ENCODE data around the gene SHPK.

The SHPK gene

DNA sequence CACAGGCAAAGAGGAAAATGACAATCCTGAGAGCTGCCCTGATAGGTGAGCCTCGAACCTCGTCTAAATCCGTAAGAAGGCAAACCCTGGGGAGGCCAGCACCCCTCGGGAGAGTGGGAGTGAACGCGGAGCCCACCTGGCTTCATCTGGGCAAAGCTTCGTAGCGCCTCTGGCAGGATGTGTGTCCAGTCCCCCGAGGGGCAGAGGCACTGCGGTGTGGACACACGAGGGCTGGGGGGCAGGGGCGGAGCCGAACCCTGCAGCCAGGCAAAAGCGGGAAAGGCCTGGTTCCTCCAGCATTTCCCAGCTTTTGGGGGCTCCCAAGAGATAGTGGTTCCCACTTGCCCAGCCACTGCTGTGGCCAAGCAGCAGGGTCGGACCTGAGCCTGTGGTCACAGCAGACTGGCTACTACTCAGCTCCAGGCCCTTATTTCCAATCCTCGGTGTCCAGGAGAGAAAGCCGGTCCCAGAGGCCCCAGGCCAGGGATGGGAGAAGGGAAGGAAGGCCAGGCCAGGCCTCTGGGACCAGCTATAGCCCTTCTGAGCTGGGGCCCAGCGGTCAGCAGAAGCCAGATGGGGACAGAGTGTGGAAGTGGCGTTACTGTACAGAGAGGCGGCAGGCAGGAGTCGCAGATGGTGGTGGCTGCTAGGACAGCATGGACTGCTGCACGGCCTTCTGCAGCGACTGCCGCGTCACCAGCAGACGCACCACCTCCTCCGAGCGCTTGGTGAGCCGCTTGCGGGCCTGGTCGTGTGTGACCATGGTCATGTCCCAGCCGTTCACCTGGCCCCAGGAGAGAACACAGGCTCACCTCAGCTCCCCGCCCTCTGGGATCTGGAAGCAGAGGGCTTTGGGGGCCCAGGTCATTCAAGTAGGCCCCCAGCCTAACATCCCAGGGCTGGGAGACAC is 27.3 kb upstream of the SHPK start:
- no peak for DNase-seq (ENCODE audit: low read depth in 4 of 4, low spot score in 1 of 4)

DNA sequence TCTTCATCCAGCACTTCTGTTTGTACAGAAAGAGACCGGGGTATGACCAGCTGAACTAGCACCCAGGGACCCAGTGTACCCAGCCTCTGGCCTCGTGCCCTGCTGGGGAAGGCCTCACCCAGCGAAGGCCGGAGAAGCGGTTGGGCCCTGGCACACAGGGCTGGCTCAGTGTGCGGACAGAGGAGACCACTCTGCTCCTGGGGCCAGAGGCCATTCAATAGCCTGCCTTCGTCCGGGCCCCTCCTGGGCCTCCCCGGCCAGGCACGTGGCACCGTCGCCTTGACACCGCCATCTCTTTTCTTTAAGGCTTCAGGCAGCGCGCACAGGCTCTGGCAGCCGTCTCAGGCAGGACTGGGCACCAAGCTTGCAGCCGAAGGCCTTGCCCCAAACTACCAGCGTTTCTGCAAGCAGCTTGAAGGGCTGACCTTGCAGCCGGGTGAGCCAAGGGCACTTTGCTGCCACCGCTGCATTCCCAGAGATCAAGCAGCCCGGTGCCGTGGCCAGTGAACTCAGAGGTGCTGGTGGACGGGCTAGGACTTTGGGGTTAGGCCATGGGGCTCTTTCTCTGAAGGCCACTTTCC is 24.4 kb upstream of the SHPK start:
- no peak for DNase-seq (ENCODE audit: low read depth in 4 of 4, low spot score in 1 of 4)

DNA sequence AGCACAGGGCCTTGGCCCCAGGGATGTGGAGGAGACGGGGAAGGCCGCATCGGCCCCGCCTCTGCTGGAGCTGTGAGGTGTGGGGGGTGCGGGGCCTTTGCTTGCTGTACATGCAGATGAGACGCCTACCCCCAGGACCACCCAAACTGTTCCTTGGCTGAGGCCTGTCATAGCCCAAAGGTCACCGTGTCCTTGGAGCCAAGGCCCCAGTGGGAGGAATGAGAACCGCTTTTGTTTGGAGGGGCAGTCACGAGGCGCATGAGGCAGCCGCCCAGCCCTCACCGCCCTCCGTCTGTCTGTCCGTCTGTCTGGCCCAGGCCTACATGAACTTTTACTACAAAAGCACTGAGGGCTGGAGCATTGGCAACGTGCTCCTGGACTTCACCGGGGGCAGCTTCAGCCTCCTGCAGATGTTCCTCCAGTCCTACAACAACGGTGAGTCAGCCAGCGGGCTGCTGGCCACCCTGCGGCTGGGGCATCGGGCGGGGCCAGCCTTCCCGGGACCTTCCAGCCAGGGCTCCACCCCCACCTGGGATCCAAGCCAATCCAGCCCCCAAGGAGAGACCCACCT is 23.6 kb upstream of the SHPK start:
- no peak for DNase-seq (ENCODE audit: low read depth in 4 of 4, low spot score in 1 of 4)

DNA sequence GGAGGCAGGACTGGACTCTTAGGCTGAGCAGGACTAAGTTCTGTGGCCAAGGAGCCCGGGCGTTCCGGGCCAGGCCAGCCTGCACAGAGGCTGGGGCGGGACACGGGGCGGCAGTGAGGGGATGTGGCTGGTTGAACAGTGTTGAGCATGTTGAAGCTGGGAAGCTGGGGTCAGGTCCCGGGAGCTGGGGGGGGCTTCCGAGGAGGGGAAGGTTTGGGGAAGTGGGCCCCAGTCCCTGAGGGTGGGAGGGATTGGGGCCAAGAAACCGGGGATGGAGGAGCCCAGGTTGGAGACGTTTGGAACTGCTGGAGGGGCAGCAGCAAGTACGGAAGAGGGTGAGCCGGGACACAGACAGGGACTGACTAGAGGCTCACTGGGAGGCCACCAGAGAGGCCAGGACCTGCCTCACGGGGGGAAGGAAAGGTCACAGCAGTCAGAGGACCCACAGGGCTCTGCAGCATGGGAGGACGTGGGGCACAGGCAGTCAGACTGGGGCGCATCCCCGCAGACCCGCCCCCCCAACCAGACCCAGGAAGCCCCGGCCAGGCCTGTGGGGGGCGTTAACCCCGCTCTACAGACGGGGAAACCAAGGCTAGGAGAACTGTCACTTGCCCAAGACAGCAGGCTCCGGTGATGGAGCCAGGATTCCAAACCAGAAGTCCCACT is 22.9 kb upstream of the SHPK start:
- DNase-seq (ENCODE audit: low read depth in 4 of 4, low spot score in 1 of 4), result no peak

DNA sequence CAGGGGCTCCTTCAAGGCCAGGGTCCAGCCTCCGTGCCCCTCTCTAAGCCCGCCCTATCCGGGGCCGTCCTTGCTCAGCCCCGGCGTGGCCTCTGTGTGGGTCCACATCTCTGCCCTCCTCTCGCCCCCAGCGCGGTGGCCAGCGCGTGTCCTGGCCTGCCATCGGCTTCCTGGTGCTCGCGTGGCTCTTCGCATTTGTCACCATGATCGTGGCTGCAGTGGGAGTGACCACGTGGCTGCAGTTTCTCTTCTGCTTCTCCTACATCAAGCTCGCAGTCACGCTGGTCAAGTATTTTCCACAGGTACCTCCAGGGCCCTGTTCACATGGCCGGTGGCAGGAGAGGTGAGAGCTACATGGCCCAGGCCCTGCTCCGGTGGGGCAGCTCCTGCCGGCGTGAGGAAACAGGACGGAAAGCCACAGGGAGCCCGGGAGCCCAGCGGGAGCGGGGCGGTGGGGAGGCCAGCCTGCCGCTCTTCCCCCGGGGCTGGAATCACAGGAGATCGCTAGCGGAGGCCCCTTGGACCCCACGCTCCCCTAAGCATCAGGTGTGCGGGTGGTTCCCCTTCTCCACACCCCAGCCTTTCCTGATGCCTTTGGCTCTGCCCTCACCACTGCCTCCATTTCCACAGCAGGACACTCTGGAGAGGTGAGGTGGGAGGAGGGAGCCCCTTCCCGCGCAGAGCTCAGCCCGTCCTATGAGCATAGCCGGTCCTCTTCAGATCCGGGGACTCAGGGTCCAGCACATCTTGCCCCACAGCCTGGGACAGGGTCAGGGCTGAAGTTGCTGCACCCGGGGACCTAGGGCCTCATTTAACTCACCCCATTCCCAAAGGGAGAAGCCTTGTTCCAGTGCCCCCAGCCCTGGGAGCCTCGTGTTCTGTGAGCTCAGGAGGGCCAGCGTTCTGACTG is 22.1 kb upstream of the SHPK start:
- DNase-seq (ENCODE audit: low read depth in 4 of 4, low spot score in 1 of 4), result no peak

DNA sequence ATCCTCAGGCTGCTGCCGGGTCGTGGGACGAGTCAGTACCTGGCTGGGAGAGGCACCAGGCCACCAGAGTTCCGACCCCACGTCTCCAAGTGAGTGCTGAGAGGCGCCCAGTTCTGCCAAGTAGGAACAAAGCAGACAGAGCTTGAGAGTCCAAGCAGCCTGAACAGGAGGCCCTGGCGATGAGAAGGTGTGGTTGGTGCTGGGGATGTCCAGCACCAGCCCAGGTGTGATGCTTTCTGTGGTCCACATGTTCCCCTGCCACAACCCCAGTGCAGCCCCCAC is 21.5 kb upstream of the SHPK start:
- no peak for DNase-seq (ENCODE audit: low read depth in 4 of 4, low spot score in 1 of 4)

DNA sequence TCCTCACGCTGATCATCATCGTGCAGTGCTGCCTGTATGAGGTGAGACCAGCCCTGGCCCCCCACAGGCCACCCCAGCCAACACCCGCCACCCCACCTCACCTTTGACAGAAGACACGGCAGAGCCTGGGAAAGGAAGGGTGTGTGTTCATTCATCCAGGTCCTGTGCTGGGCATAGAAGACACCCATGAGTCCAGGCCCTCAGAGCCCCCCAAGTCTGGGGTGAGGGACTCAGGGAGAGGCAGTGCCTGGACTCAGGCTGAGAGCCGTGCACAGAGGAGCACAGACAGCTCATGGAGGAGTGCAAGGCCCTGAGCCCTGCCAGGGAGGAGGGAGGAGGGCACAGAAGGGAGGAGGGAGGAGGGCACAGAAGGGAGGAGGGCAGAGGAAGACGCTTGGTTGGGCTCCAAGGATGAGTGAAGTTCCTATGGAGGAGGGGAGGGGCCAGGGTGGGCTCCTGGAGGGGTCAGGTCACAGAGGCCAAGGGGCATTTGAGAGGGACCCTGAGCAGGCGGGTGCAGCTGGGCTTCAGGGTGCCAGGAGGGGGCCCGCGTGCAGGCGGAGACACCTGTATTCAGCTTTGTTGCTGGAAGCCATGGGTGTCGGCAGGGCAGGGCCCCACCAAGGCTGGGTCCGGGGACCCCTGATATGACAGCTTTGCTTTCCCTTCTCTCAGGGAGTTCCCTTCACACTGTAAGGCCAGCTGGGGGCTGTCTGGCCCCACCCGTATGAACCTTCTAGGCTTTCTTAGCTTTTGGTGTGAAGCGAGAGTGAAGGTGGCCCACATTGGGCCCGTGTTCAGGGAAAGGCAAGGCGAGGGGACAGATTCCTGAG is 20.9 kb upstream of the SHPK start:
- no peak for DNase-seq (ENCODE audit: low read depth in 4 of 4, low spot score in 1 of 4)

DNA sequence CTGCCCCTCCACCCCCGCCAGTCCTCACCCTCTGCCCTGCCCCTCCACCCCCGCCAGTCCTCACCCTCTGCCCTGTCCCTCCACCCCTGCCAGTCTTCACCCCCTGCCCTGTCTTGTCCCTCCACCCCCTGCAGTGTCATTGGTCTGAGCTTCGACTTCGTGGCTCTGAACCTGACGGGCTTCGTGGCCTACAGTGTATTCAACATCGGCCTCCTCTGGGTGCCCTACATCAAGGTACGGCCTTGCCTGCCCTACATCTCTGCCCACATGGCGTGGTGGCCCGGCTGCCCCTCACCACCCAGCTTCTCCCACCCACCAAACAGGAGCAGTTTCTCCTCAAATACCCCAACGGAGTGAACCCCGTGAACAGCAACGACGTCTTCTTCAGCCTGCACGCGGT is 20.3 kb upstream of the SHPK start:
- DNase-seq (ENCODE audit: low read depth in 4 of 4, low spot score in 1 of 4), result no peak

DNA sequence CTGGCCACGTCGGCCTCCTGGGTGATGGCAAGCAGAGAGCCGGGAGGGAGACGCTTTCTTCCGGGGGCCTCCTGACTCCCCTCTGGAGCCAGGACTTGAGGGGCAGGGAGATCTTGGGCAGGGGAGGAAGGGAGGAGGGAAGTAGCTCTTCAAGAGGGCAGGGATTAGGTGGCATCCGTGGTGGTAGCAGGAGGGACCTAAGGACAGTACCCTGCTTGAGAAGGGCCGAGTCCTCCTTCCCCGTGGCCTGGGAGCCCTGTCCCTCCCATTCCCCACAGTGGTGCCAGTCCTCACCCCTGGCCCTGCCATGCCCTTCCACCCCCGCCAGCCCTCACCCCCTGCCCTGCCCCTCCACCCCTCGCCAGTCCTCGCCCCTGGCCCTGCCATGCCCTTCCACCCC is 19.7 kb upstream of the SHPK start:
- no peak for DNase-seq (ENCODE audit: low read depth in 4 of 4, low spot score in 1 of 4)

DNA sequence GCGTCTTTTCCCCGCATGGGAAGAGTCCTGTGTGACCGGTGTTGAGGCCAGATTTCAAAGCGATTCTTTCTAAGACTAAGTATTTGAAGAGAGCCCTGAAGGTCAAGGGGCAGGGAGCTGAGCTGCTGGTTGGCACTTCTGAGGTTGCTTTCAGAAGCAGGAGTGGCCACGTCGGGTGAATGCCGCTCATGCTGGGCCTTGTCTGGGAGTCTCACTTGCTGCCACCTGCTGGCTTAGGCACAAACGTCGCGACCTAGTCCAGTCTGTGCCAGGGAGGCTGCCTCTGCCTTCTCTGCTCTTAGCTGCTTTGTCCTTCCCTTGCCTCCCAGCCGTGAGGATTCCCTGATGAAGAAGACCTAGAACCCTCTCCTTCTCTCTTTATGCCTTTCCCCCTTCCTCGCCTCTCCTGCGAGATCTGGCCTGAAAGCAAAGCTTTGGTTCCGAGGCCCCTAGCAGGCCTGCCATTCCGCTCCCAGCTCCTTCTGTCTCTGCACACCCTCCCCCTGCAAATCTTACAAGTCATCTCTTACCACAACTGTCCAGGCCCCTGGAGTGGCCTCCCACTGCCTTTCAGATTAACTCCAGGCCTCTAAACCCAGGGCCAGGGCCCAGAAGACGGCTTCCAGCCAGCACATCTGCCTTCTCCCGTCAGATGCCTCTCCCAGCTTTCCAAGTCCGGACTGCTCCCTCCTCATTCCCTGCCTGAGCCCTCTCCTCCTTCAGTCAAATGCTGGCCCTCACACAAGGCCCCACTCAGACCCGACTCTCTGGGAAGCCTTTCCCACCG is 11.9 kb upstream of the SHPK start:
- peak in 2 of 4 experiments; percentile 18 to 36 for DNase-seq (ENCODE audit: low read depth in 4 of 4, low spot score in 1 of 4)

DNA sequence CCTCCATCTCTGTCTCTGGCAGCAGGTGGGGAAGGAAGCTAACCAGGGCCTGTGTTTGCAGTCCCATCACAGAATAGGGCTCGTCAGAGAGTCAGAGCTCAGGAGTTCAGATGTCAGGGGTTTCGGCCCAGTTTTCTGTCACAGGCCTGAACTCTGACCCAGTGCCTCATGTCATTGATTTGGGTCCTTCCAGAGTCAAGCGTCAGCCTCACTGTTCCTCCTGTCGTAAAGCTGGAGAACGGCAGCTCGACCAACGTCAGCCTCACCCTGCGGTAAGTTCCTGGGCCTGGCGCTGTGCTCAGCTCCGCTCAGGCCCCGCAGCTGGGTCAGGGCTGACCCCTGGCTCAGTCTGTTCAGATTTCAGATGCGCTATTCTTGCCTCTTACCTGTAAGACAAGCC is 11.2 kb upstream of the SHPK start:
- DNase-seq (ENCODE audit: low read depth in 4 of 4, low spot score in 1 of 4), result no peak

DNA sequence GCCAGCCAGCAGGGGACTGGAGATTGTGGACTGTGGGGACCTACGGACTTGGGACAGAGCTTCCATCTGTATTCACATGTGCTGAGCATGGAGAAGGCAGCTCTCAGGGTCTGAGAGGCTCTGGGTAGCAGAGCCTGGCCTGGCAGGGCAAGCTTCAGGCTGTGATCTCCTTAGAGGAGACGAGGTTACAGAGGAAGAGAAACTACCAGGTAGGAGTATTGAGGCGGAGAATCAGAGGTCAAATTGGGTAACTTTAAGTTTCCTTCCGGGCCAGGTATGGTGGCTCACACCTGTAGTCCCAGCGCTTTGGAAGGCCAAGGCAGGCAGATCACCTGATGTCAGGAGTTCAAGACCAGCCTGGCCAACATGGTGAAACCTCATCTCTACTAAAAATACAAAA is 9.3 kb upstream of the SHPK start:
- no peak for DNase-seq (ENCODE audit: low read depth in 4 of 4, low spot score in 1 of 4)

DNA sequence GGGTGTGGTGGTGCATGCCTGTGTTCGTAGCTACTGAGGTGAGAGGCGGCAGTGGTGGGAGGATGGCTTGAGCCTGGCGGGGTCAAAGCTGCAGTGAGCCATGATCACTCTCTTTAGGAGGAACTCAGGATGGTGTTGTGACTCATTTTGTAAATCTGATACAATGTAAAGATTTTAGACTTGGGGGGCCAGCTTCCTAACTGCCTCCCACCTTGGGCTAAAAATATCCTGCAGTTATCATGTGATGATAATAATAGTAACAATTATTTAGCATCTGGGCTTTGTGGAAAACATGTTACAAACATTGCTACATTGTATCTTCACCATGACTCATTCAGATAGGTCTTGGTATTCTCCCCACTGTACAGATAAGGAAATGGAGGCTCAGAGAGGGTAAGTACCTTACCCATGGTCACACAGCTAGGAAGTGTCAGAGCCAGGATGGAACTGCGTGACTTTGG is 7.9 kb upstream of the SHPK start:
- no peak for DNase-seq (ENCODE audit: low read depth in 4 of 4, low spot score in 1 of 4)

DNA sequence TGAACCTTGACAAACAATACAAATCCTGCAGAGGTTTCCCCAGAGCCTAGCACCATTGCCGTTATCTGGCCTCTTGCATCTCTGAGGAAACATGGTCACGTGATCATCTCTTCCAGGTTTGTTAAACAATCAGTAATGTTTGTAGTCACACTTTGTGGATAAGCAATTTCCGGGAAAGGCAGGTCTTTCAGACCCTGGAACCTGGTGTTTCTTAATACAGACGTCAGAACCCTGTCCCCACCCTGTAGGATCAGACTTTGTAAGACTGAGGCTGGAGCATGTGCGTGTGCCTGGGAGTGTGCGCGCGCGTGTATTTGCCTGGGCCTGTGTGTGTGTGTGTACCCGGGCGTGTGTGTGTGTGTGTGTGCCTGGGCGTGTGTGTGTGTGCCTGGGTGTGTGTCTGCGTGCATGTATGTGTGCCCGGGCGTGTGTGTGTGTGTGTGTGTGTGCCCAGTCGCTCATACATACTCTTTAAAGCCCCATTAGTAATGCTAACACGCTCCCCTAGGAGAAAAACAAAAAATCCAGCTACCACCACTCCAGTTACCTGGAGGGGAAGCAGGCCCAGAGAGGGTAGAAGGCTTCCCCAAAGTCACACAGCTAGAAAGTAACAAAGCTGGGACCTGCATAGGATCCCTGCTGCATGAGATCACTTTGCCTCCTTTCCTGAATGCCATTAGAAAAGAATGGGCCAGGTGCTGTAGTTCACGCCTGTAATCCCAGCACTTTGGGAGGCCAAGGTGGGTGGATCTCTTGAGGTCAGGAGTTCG is 5.9 kb upstream of the SHPK start:
- DNase-seq (ENCODE audit: low read depth in 4 of 4, low spot score in 1 of 4), result no peak

DNA sequence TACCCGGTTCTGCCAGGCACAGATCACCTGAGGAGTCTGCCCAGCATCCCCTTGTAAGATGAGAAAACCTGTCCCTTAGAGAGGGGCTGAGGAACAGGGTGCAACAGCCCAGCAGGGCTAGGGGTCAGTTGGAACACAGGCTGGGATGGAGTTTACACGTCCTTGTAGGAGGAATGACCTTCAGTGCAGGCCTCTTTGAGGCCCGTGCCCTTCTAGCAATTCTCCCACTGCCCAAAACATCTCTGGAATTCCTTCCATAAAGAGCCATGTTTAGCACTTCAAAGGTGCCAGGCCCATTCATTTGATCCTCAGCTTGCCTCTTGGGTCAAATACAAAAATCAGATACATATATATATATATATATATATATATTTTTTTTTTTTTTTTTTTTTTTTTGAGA is 5.0 kb upstream of the SHPK start:
- no peak for DNase-seq (ENCODE audit: low read depth in 4 of 4, low spot score in 1 of 4)

DNA sequence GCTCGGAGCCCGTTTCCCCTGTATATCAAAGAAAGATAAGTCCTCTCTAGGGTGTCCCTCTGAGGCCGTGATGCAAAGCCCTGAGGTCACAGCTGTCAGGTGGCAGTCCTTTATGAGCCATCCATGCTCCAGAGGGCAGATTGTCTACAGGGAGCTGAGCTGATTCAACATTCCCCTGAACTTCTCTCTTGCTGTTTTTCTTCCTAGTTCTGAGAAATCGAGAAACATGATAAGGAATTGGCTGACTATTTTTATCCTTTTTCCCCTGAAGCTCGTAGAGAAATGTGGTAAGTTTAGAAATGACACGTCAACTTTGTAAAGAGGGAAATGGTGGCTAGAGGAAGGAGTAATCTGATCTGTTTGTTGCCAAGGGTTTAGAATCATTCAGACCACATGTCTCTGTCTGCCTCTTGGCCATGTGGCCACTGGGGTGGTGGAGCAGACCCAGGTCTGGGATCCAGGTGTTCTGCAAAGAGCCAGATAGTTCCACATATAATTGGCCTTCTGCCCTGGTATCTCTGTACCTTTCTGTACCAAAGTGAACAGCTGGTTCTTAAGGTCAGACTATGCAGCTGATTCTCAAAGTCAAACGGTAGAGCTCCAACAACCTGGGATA is 4.0 kb upstream of the SHPK start:
- peak in 1 of 4 experiments; percentile 20 for DNase-seq (ENCODE audit: low read depth in 4 of 4, low spot score in 1 of 4)

DNA sequence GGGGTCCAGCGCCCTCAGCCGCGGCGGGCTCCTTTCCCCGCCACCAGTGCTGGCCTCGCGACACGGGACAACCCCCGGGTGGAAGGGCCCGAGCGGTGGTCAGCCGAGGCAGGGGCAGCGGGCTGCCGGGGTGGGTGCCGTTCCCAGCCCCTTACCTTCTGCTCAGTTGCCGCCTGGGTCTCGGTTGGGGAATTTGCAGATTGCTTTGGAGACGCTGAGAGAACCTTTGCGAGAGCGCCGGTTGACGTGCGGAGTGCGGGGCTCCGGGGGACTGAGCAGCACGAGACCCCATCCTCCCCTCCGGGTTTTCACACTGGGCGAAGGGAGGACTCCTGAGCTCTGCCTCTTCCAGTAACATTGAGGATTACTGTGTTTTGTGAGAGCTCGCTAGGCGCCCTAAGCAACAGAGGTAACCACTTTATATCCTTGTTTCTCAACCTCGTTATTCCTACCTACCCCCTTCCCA is 891 bp upstream of the SHPK start:
- peak in 1 of 4 experiments; percentile 6 for DNase-seq (ENCODE audit: low read depth in 4 of 4, low spot score in 1 of 4)

Data from stimulated activated CD4-positive, alpha-beta T cell treated with anti-CD3 and anti-CD28 coated beads, Interleukin-1b, Interleukin-23, amount 100 ng/mL, for 24 hours (primary cell).